Brain microvascular endothelial cell (primary cell): ENCODE measurements around the gene RCAN1.
"Not testable (repeated sequence)": the region's sequence is repeated elsewhere in the genome, so short reads cannot be mapped to it uniquely, and the experiment has no call there.

Experiments used
- DNase-seq: peaks from one replicate; pipeline ENCODE4 v3.0.0-alpha.2; 2020
- H3K27ac ChIP-seq: fragments of 250-450 bp; sonication (Bioruptor Pico); 2 replicates; pipeline ENCODE4 v1.5.1; 2020; ENCODE audit warnings: mild to moderate bottlenecking, moderate library complexity
- H3K27me3 ChIP-seq: fragments of 250-450 bp; sonication (Bioruptor Pico); replicated peaks from 2 replicates; pipeline ENCODE4 v1.5.1; 2020; ENCODE audit warnings: mild to moderate bottlenecking
- H3K36me3 ChIP-seq: fragments of 250-450 bp; sonication (Bioruptor Pico); replicated peaks from 2 replicates; pipeline ENCODE4 v1.5.1; 2020; ENCODE audit warnings: mild to moderate bottlenecking
- H3K4me3 ChIP-seq: 2 replicates; pipeline ENCODE4 v1.5.1; 2011; ENCODE audit warnings: low read depth, mild to moderate bottlenecking, control low read depth, low read length, moderate library complexity
- CTCF ChIP-seq: IDR thresholded peaks from 2 replicates; pipeline ENCODE4 v1.5.1; 2011; ENCODE audit warnings: low read depth, mild to moderate bottlenecking, moderate library complexity, low read length, control low read depth, inconsistent platforms; ENCODE audit errors: missing control alignments
- in situ Hi-C: cut with HindIII; loops from 2 replicates; pipeline ENCODE4 v1.10.0; 2017; ENCODE audit warnings: low sequenced_read_pairs, low pct_ligation_motif_present

RCAN1 gene

GRCh38 chr21:34501716-34502115 is 113.2 kb downstream of the RCAN1 start:
- Histone ChIP-seq H3K27me3 (no peaks in the 10 kb centered on the region), H3K36me3 (no peaks in the 10 kb centered on the region), H3K27ac (no peak overlapping the region), H3K4me3 (no peak overlapping the region)
- TF ChIP-seq CTCF: no peak
- in situ Hi-C loops: no loop called here
- no peak for DNase-seq

- Histone ChIP-seq H3K27me3 (no peaks in the 10 kb centered on the region), H3K4me3 (no peak overlapping the region), H3K36me3 (no peaks in the 10 kb centered on the region), H3K27ac (no peak overlapping the region)
- no peak for DNase-seq
- in situ Hi-C loops: no loop called here
- no peak for TF ChIP-seq CTCF
Measured at GRCh38 chr21:34500191-34500590, 114.7 kb downstream of the RCAN1 start.

- no peaks in the 10 kb centered on the region for H3K27me3 ChIP-seq
- TF ChIP-seq CTCF: no peak
- DNase-seq: no peak
- H3K36me3 ChIP-seq: no peaks in the 10 kb centered on the region
- in situ Hi-C loops: no loop called here
- H3K27ac ChIP-seq: no peak overlapping the region
- H3K4me3 ChIP-seq: no peak overlapping the region
Measured at GRCh38 chr21:34499116-34499515, 115.8 kb downstream of the RCAN1 start.

GRCh38 chr21:34498623-34499022 is 116.3 kb downstream of the RCAN1 start:
- H3K4me3 ChIP-seq: no peak overlapping the region
- no peaks in the 10 kb centered on the region for H3K36me3 ChIP-seq
- in situ Hi-C loops: no loop called here
- no peak overlapping the region for H3K27ac ChIP-seq
- DNase-seq: peak; percentile 53
- no peaks in the 10 kb centered on the region for H3K27me3 ChIP-seq
- no peak for TF ChIP-seq CTCF

GRCh38 chr21:34483854-34484253 is 131.1 kb downstream of the RCAN1 start:
- in situ Hi-C loops, H3K4me3 ChIP-seq: not testable (repeated sequence)

GRCh38 chr21:34483435-34483834 is 131.5 kb downstream of the RCAN1 start:
- H3K27ac ChIP-seq, DNase-seq, in situ Hi-C loops: not testable (repeated sequence)

More at GRCh38 chr21:34483854-34484253, 131.1 kb downstream of the RCAN1 start:
- DNase-seq, H3K36me3 ChIP-seq, H3K27ac ChIP-seq, H3K27me3 ChIP-seq: not testable (repeated sequence)

GRCh38 chr21:34467333-34467732 is 147.6 kb downstream of the RCAN1 start:
- H3K4me3 ChIP-seq, in situ Hi-C loops, DNase-seq, H3K36me3 ChIP-seq, H3K27me3 ChIP-seq, H3K27ac ChIP-seq: not testable (repeated sequence)

More at GRCh38 chr21:34483435-34483834, 131.5 kb downstream of the RCAN1 start:
- H3K36me3 ChIP-seq, H3K27me3 ChIP-seq, H3K4me3 ChIP-seq: not testable (repeated sequence)
